NK-92 treated with Interleukin-12 subunit alpha and Interleukin-12 subunit beta, amount 100 ng/mL, for 24 hours (cell line): Measurements from ENCODE around the gene MFRP.
A peak's percentile ranks its signal among the peaks of the same experiment; 100 is the strongest.

Source experiments
- DNase-seq: peaks from one replicate; lab custom pipeline; 2025; lab: John Stamatoyannopoulos, UW

Gene MFRP

GRCh38 chr11:119373059-119373920 is 26.8 kb upstream of the MFRP start:
- peak; percentile 37 for DNase-seq

DNA sequence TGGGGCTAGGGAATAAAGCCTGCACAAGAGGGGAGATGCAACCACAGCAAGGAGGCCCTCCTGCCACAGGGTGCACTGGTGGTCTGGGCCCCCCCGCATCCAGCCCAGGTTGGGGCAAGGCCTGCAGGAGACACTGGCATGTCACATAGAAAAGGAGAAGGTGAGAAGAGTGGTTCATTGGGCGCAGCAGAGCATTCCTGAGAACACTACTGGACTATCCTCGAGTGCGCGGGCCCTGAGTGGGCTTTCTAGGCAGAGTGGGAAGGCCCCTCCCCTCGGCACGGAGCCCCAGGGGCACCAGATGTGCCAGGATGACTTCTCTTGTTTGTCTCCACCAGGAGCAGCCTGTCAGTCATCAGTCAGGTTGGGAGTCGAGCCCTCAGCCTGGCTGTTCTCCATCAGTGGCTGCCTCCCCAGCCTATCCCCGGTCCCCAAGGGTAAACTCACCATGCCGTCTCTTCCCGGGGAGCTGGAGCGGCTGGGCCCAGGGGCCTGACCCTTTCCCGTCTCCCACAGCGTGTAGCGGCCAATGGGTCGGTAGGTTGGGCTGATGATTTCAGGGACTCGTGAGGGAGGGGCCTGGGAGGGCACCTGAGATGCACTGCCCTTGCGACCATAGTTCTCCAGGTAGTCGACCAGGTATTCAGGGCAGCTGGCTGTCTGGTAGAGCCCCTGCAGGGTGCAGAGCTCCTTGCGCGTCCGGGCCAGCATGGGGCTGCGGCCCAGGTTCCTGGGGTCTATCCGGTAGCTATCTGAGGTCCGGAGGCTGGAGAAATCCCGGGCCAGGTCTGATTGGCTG is 26.0 kb upstream of the MFRP start:
- no peak for DNase-seq

DNA sequence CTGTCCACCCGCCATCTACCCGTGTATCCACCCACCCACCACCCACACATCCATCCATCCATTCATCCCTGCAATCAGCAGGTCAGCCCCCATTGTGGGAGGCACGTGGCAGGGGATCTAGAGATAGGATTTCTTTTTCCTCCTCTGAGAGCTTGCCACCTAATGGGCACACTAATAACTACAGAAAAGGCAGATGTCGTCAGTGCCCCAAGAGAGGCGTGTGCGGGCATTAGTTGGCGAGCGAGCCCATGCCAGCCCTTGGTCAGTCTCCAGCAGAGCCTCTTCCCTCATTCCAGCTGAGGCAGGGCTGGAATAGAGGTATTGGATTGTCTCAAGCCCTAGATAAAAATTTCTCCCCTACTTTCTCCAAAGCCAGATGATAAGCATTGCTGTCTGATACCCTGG is 25.3 kb upstream of the MFRP start:
- DNase-seq: no peak

- DNase-seq: no peak
Observed at GRCh38 chr11:119371067-119371601, 24.6 kb upstream of the MFRP start.

DNA sequence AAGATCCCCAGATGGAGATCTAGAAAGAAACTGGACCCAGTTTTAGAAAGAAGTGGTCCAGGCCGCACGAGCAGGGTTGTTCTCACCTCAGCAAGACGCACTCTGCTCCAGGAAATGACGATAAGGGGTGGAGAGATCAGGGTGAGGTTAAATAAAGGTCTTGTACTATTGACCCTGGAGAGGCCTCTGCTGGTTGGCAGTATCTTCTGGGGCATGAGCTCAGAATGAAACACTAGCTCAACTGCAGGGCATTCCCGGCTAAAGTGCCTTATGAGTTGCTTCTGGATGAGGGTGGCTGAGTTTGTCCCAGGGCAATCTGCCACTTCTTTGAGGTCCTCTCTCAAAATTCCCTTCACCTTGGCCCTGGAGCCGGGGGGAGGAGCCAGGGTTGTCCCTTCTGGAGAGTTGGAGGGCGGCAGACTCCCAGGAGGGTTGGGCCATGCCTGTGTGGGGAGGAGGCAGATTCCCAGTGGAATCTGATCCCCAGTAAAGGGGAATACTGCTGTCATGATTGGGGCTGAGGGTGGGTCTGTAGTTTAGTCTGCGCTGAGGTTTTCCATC is 24.1 kb upstream of the MFRP start:
- DNase-seq: peak; percentile 39

GRCh38 chr11:119369132-119369925 is 22.8 kb upstream of the MFRP start:
- no peak for DNase-seq

GRCh38 chr11:119368121-119369034 is 21.9 kb upstream of the MFRP start:
- DNase-seq: no peak

- no peak for DNase-seq
Observed at GRCh38 chr11:119367661-119368120, 21.2 kb upstream of the MFRP start.

DNA sequence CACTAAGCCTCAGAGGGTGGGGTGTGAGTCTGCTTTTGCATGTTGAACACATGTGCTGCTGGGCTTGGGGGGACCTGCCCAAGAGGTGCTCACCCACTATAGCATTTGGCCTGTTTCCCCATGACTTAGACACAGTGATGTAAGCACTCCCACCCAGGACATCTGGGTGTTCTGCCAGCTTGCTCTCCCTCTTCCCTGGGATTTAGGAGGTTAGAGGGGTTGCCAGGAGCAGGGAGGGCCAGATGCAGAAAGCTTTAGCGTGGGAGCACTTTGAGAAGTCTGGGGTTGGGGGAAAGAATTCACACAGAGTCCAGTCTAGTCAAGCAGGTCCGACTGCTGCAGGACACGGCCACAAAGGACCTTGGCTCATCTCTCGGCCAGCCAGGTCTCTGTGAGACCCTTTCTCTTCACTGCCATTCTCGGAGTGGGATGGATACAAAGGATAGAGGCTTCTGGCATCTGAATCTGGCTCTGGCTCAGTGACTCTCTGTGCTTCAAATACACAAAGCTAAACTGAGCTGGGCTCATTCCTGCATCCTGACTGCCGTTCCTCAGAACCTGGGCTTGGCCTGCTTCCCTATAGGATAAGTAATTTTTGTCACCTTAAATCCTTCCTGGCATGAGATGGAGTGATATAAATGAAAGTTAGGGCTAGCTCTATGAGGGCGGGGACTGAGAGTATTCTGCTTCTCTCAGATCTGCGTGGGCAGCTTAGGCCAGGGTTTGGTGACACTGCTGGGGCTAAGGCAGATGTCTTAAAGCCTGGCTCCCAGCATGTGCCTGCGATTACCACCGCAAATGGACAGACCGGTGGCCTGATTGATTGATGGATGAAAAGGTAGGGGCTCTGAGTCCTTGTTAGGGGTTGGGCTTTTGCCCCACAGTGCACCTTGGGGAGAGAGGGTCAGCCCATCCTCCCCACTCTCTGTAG is 20.4 kb upstream of the MFRP start:
- DNase-seq: no peak

DNA sequence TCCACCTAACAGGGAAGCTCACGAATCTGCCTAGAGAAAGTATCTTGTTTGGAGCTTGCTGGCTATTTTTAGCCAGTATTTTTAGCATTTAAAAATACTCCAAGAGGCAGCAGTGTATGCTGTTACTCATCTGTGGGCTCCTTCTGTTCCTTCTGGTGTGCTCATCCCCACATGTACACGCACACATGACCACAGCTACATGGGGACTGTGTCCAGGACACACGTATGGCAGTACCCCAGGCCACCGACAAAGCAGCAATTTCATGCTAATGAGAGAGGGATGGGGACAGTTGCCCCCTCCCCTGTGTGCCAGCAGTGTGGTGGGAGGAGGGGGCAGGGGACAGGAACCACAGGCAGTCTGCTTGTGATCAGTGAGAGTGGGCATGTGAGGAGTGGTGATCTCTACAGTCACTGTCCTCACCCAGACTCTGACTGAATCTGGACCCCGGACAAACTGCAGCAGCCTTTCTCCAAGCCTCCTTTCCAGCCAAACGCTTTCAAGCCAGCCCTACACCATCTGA is 18.6 kb upstream of the MFRP start:
- no peak for DNase-seq

DNA sequence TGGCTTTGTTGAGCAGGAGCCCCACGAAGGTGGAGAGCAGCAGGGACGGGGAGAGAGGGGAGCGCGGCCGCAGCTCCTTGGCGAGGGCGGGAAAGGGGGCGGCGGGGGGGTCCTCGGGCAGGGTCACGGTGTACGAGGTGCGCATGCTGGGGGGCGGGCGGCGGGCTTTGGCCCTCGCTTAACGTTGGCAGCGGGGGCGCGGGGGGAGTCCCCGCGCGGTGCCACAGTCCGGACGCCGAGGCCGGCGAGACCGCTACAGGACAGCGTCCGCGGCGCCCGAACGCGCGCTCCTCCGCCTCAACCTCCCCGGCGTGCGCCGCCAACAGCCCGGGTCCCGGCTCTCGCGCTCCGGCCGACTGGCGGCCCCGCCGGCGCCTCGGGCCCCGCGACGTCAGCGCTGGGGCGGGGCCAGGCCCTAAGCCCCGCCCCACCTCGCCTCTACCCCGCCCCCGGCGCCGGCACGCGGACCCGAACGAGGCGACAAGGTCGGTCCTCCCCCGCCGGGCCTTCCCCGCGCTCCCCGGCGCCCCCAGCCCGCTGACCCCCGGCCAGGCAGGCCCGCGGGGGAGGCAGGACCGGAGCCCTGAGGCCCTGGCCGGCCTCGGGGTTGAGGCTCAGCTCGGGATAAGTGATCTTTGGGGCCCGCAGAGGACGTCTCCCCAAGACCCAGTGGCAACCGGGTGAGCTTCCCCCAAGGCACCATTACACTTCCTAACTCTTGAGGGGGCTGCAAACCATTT is 17.5 kb upstream of the MFRP start:
- no peak for DNase-seq

- no peak for DNase-seq
Observed at GRCh38 chr11:119363081-119363850, 16.8 kb upstream of the MFRP start.

GRCh38 chr11:119362741-119363080 is 16.2 kb upstream of the MFRP start:
- no peak for DNase-seq

GRCh38 chr11:119361941-119362725 is 15.6 kb upstream of the MFRP start:
- DNase-seq: no peak

GRCh38 chr11:119361056-119361787 is 14.7 kb upstream of the MFRP start:
- DNase-seq: peak; percentile 77
